C1 segment of cervical spinal cord (tissue), 14 donors: ENCODE results near the gene OPCML.

ENCODE experiments used
- DNase-seq, 14 donors: peaks; one replicate each; lab custom pipeline; 2025; lab: John Stamatoyannopoulos, UW

OPCML gene

GRCh38 chr11:132681971-132682370 is 850.3 kb downstream of the OPCML start:
- no peak for DNase-seq

- DNase-seq: no peak
Observed at GRCh38 chr11:132680584-132680983, 851.7 kb downstream of the OPCML start.

DNA sequence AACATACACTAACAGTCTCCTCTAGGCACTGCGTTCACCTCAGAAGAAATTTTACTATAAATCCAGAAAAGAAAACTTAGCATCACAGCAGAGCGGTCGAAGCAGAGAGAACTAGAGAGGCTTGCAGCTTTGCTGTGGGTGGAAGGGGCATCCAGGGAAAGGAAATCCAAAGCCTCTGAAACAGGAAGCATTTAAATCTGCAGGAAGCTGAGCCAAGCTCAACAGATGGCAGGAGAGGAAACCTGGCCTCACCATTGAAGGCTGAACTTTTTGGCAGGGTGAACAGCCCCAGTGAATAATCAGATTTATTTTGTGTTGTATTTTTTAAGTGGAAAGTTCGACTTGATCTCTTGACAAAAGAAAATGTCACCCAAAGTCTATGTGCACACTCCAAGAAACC is 858.1 kb downstream of the OPCML start:
- peak in 2 of 14 donors; percentile 11 to 94 for DNase-seq

DNA sequence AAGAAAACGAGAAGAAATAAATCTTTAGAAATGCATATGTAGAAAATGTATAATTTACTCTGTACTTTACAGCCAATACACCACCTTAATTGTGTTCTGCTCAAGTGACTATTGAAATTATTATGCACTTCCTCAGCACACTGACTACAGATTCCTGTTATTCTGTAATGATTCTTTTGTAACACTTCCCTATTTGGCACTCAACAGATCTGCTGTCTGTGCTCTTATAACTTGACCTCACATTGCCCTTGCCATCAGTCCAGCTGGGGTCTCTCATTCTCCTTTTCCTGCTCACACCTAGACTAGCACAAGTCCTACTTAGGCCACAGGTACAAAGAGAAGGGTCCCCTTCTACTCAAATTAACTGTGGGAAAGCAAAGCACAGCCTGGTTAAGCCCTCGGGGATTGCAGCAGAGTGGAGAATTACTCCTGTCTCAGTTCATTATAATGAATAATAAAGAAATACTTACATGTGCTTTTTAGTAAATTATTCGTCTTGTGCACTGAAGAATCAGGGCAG is 860.4 kb downstream of the OPCML start:
- no peak for DNase-seq

- peak in 1 of 14 donors; percentile 85 for DNase-seq
Observed at GRCh38 chr11:132670921-132671675, 861.2 kb downstream of the OPCML start.

DNA sequence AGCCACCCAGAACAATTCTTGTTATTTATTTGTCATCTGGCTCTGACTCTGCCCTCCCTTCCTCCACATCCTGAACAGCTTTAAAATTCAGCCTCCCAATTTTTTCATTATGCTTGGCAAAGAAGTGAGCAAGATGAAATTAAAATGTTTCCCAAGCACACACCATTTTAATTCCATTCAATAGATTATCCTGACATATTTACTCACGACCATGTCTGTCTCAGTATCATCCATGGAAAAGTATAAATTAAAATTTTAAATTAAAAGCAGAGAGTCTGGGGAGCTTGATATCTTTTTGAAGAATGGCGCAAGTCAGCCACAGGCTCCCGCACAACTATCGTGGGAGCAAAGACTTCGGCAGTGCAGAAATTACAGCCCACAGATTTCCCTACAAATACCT is 862.4 kb downstream of the OPCML start:
- no peak for DNase-seq

GRCh38 chr11:132665205-132665604 is 867.1 kb downstream of the OPCML start:
- no peak for DNase-seq

- DNase-seq: no peak
Observed at GRCh38 chr11:132658696-132659095, 873.6 kb downstream of the OPCML start.

DNA sequence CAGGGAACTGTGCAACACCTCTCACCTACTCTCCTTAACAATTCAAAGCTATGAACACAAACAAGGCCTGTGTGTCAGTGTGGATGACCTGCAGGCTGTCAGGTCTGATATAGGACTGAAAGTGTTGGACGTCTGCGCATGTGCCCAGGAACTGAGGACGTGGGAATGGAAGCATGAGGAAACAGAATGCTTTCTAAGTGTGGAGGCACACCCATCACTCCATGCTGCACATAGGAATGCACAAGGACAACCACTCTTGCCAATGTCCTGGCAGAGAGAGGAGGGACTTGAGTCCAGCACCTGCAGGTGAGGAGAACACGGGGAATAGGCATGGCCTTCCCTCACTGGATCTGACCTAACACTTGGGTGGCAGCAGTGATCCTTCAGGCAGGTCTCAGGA is 874.3 kb downstream of the OPCML start:
- DNase-seq: no peak

GRCh38 chr11:132655187-132655855 is 877.0 kb downstream of the OPCML start:
- peak in 2 of 14 donors; percentile 13 to 91 for DNase-seq

- DNase-seq: no peak
Observed at GRCh38 chr11:132653237-132653636, 879.1 kb downstream of the OPCML start.

- DNase-seq: no peak
Observed at GRCh38 chr11:132650969-132651720, 881.2 kb downstream of the OPCML start.

DNA sequence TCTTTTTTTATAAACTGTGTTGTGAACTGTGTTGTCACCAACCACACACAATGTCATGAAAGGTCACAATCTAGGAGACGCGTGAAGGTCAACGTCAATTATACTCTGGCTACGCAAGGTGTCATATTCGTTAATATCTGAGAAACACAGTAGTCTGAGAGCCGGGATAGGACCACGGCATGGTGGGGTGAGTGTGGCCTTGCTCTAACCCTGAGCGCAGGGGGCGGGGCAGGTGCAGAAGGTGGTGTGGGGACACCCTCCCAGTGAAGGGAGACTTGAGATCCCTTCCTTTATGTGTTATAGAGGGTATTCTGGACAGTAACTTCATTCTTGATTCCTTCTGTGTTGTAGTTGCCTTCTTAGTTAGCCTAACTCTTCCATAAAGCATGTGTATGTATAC is 883.0 kb downstream of the OPCML start:
- DNase-seq: no peak

GRCh38 chr11:132648851-132649250 is 883.5 kb downstream of the OPCML start:
- DNase-seq: no peak

DNA sequence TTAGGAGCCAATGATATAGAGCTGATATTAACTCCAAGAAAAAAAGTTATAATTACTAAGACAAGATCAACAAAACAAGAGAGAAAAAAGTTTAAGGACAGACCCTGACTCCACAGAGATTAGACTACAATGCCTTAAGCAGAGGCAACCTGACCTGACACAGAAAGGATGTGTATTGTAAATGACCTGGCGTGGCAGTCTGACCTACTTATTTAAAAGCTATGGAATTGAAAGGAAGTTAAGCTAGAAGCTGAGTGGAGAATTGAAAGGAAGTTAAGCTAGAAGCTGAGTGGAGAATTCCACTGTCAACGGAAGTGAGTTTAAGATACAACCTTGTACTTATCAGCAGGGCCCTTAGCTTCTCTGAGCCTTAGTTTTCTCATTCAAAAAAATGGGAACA is 885.4 kb downstream of the OPCML start:
- no peak for DNase-seq

GRCh38 chr11:132644520-132645239 is 887.6 kb downstream of the OPCML start:
- DNase-seq: no peak

- DNase-seq: no peak
Observed at GRCh38 chr11:132643239-132643638, 889.1 kb downstream of the OPCML start.

DNA sequence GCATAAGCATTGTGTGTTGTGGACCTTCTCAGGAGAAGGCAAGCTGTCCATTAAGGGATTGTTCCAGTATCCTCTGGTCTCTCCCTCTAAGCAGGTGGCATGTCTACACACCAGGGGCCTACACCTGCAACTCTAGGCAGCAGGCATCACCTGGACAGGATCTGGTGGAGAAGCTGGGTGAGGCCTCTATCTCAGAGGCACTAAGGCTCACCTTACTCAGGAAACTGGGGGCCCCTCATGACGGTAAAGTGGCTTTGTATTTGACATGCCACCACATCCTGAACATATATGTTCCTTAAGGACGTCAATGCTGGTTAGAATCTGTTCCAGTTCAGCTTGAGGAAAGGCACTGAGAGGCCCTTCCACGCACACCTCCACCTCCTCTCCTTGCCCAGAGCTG is 891.3 kb downstream of the OPCML start:
- DNase-seq: no peak

- DNase-seq: no peak
Observed at GRCh38 chr11:132639986-132640385, 892.3 kb downstream of the OPCML start.

GRCh38 chr11:132639403-132639802 is 892.9 kb downstream of the OPCML start:
- no peak for DNase-seq

GRCh38 chr11:132638423-132638822 is 893.9 kb downstream of the OPCML start:
- no peak for DNase-seq

DNA sequence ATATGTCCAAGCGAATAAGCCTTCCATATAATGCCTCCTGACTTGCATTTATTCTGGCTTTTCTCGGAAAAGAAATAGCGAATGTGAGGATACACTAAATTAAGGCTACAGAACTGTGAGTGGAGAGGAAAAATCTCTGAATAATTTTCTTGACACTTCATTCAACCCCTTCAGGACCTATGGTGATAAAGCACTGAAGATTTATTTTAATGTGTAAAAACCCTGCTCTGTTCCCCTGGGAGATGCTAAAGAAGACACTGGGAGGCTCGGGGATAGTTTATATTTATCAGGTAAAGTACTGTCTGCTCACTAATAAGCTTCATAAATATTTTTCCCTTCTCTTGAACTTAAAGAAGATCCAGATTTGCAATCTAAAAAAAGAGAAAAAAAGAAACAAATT is 895.8 kb downstream of the OPCML start:
- DNase-seq: no peak
